NT2/D1 (cell line): ENCODE data around the gene FLRT2.

Experiments
- DNase-seq: peaks from one replicate; pipeline ENCODE4 v3.0.0-alpha.2; 2011; ENCODE audit warnings: low read depth, low spot score
- H3K27me3 ChIP-seq: 2 replicates; pipeline ENCODE4 v1.6.0; 2011; ENCODE audit warnings: mild to moderate bottlenecking; ENCODE audit not compliant: insufficient read length, insufficient read depth
- H3K36me3 ChIP-seq: 2 replicates; pipeline ENCODE4 v1.6.1; 2011; ENCODE audit warnings: mild to moderate bottlenecking, low read length, mixed read lengths; ENCODE audit not compliant: insufficient read depth, insufficient read length
- H3K4me1 ChIP-seq: 2 replicates; pipeline ENCODE4 v1.5.1; 2011; ENCODE audit not compliant: insufficient read depth, insufficient read length
- H3K4me3 ChIP-seq: 2 replicates; pipeline ENCODE4 v1.5.1; 2011; ENCODE audit warnings: low read depth; ENCODE audit not compliant: insufficient read length
- H3K9ac ChIP-seq: 2 replicates; pipeline ENCODE4 v1.6.0; 2011; ENCODE audit warnings: low read depth; ENCODE audit not compliant: insufficient read length
- H3K9me3 ChIP-seq: 2 replicates; pipeline ENCODE4 v1.5.1; 2011; ENCODE audit warnings: mild to moderate bottlenecking, low read length; ENCODE audit not compliant: insufficient read depth
- SUZ12 ChIP-seq: IDR thresholded peaks from 2 replicates; pipeline ENCODE4 v1.6.1; 2011; ENCODE audit not compliant: insufficient read length, insufficient read depth; ENCODE audit errors: extremely low read depth
- YY1 ChIP-seq: IDR thresholded peaks from 2 replicates; pipeline ENCODE4 v1.6.1; 2011; ENCODE audit not compliant: insufficient read length, insufficient read depth
- ZNF274 ChIP-seq: IDR thresholded peaks from 2 replicates; pipeline ENCODE4 v1.6.1; 2011; ENCODE audit warnings: mild to moderate bottlenecking, low read depth, low read length

The FLRT2 gene

DNA sequence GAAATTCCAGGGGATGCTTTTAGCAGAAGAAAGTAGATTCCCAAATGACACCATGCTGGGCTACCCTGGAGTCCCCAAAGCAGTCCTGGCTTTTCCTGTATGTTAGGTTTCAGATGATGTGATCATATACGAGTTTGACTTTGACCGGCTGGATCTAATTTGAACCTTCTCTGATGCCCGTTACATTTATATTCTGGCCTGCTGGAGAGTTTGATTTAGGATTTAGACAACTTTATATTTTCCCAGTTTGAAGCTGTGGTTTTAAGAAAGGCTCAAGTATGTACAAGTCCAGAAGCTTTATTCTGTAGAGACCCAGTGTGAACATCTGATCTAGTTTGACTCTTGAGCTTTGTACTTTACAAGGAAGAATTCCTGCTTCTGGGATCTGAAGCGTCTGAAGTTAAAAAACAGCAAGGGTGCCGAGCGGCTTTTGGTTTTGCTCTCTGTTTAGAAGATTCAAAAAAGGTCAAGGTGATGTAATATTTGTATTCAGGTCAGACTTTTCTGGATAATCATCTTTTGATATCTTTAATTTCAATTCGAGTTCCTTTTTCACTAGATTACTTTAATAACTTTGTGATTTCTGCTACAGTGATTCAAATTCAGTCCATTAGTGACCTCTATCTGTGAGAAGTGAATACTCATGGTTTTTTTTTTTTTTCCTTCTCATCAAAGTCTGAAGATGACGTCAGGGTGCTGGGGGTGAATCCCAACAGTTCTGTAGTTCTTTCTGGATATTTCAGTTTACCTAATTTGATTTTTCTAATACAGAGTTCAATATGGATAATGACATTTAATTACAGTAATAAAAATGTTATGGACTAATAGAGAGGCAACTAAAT is 6.3 kb downstream of the FLRT2 start:
- no peak overlapping the region for H3K9ac ChIP-seq
- no peaks in the 10 kb centered on the region for H3K4me1 ChIP-seq
- no peaks in the 10 kb centered on the region for H3K9me3 ChIP-seq
- TF ChIP-seq SUZ12 (no peak), YY1 (no peak), ZNF274 (no peak)
- peaks cover 2% of the 10 kb centered on the region for H3K36me3 ChIP-seq
- no peak overlapping the region for H3K4me3 ChIP-seq
- no peak for DNase-seq
- peaks cover 26% of the 10 kb centered on the region for H3K27me3 ChIP-seq

DNA sequence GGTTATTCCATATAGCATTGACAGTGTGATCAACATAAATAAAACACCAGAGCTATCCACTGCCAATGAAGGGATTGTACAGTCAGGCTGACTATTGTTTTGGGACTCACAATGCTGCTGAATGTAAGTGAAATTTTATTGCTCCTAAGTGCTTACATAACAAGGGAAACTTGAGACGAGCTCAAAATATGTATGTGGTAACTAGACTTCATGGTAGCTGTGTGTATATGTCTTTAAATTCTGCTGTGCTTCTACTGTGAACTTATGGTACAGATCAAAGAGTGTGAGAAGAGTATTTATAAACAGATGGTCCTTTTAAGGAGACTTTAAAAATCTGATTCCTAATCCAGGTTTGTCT is 6.9 kb downstream of the FLRT2 start:
- Histone ChIP-seq H3K27me3 (peaks cover 20% of the 10 kb centered on the region), H3K4me3 (no peak overlapping the region), H3K36me3 (peaks cover 7% of the 10 kb centered on the region), H3K4me1 (no peaks in the 10 kb centered on the region), H3K9me3 (no peaks in the 10 kb centered on the region), H3K9ac (no peak overlapping the region)
- no peak for TF ChIP-seq SUZ12
- no peak for DNase-seq

DNA sequence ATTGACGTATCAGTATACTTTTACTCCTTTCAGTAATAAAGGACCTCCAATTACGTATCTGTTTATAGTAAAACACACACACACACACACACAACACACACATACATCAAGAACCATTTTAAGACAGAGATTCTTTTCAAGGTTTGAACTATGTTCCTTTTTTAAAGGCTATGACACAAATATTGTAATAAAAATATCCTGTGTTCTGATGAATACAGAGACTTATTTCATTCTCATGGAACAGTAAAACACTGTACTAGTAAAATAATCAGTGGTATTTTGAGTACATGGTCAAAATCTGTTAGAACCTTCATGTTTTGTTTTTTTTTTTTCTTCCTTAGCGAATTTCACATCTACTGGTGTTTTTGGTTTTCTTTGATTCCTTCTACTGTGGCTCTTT is 7.6 kb downstream of the FLRT2 start:
- Histone ChIP-seq H3K4me3 (no peak overlapping the region), H3K36me3 (peaks cover 8% of the 10 kb centered on the region), H3K4me1 (no peaks in the 10 kb centered on the region), H3K9me3 (no peaks in the 10 kb centered on the region), H3K9ac (no peak overlapping the region), H3K27me3 (peaks cover 13% of the 10 kb centered on the region)
- TF ChIP-seq SUZ12 (no peak), YY1 (no peak), ZNF274 (no peak)
- no peak for DNase-seq

DNA sequence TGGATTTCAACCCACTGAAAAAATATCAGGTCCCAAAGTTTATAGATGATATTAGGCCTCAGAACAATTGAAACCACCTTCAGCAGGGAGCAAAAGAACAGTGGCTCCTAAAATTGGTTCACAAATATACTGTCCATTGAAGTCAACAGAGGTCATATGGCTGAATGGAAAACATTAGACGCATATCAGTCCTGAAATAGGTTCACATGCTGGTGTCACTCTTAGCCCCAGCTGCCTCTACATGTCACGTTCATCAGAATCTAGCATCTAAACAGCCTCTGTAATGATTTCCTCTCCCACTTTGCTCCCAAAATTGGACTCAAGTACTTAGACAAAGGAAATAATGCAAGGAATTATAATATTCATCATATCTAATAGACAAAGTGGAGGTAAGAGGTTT is 8.7 kb downstream of the FLRT2 start:
- Histone ChIP-seq H3K27me3 (peaks cover 8% of the 10 kb centered on the region), H3K9me3 (no peaks in the 10 kb centered on the region)

DNA sequence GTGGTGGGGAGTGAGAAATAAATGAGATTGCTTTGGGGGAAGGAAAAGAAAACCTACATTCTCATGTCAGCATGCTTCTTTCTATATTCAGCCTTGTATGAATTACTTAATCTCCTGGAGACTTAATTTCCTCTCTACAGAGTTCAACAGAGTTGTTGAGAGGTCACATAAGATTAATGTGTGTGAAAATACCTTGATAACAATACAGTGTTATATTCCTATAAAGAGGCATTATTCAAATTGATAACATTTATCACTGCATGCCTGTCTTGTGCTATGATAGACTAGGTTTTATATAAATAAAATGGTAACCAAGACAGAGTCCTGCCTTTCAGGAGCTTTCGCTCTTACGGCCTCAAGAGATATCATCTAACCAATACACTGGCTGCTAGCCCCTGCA is 9.6 kb downstream of the FLRT2 start:
- no peak overlapping the region for H3K9ac ChIP-seq
- no peak for TF ChIP-seq SUZ12
- no peak for TF ChIP-seq YY1
- no peak for TF ChIP-seq ZNF274
- peaks cover 1% of the 10 kb centered on the region for H3K27me3 ChIP-seq
- H3K36me3 ChIP-seq: peaks cover 17% of the 10 kb centered on the region
- no peaks in the 10 kb centered on the region for H3K4me1 ChIP-seq
- no peak overlapping the region for H3K4me3 ChIP-seq
- DNase-seq: no peak
- H3K9me3 ChIP-seq: no peaks in the 10 kb centered on the region

More for the DNA sequence above, 8.7 kb downstream of the FLRT2 start:
- no peak for DNase-seq
- H3K4me3 ChIP-seq: no peak overlapping the region
- TF ChIP-seq YY1 (no peak), ZNF274 (no peak), SUZ12 (no peak)
- no peaks in the 10 kb centered on the region for H3K4me1 ChIP-seq
- peaks cover 17% of the 10 kb centered on the region for H3K36me3 ChIP-seq
- H3K9ac ChIP-seq: no peak overlapping the region

DNA sequence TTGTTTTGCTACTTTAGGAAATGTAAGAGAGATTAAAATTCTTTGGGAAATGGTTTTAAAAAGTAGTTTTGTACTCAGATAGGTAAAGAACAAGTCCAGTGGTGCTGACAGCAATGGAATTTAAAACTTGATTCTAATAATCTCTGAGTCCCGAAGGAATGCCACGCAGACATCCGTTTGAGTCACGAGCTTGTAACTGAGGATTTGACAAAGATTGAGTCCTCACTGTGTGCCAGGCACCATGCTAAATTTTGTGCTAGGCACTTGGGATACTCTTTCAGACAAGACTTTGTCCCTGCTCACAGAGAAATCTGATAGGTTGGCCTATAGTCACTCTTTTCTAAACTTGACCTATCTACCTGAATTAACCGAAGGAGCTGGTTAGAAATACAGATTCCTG is 12.7 kb downstream of the FLRT2 start:
- Histone ChIP-seq H3K27me3 (no peaks in the 10 kb centered on the region), H3K9me3 (no peaks in the 10 kb centered on the region; the same call in 1 of the 2 replicates), H3K4me3 (no peak overlapping the region), H3K36me3 (peaks cover 20% of the 10 kb centered on the region), H3K9ac (no peak overlapping the region), H3K4me1 (no peaks in the 10 kb centered on the region)
- DNase-seq: no peak
- TF ChIP-seq SUZ12 (no peak), YY1 (no peak), ZNF274 (no peak)

DNA sequence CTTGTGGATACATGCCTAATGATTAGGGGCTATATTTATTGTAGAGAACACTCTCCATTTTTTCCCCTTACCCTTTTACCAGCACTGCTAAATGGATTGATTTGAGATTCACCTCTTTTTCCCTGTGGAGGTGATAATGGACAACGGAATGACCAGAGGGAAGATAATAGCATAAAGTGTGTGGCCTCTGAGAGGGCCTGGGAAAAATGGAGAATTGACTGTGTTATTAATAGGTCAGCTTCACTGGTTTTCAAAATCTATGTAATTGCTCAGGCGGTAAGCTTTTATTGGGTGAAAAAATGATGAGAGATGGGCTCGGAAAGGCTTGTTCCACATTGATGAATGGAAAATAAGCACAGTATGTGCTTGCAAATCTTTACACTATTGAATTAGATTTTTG is 15.8 kb downstream of the FLRT2 start:
- TF ChIP-seq ZNF274: no peak
- Histone ChIP-seq H3K4me3 (no peak overlapping the region), H3K36me3 (peaks cover 32% of the 10 kb centered on the region), H3K4me1 (no peaks in the 10 kb centered on the region), H3K27me3 (no peaks in the 10 kb centered on the region), H3K9ac (no peak overlapping the region), H3K9me3 (peaks cover 5% of the 10 kb centered on the region; the same call in 1 of the 2 replicates)
- no peak for DNase-seq

DNA sequence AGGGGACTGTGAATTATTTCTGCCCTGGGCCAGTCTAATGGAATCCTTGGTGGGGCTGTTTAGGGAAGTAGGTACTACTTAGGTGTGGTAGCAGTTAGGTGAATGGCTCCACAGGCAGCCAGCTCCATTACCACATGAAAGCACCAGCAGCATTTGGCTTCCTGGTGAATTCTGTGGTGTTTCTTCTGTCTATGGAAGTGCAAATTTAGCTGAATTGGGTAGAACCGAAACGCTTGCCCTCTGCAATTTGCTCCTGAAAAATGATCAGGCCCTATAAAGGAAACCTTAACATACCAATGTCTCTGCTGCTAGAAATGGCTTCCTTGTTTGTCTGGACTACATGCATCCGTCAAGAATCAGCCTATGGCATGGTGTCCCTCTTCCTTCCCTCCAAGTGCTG is 16.4 kb downstream of the FLRT2 start:
- H3K4me1 ChIP-seq: no peaks in the 10 kb centered on the region
- TF ChIP-seq SUZ12 (no peak), ZNF274 (no peak), YY1 (no peak)
- H3K36me3 ChIP-seq: peaks cover 31% of the 10 kb centered on the region
- H3K9ac ChIP-seq: no peak overlapping the region
- H3K9me3 ChIP-seq: peaks cover 5% of the 10 kb centered on the region; the same call in 1 of the 2 replicates
- H3K27me3 ChIP-seq: no peaks in the 10 kb centered on the region
- DNase-seq: no peak
- H3K4me3 ChIP-seq: no peak overlapping the region
